HG02798 (cell line): ENCODE results near the gene APC2.
"Not testable (repeated sequence)": the region's sequence is repeated elsewhere in the genome, so short reads cannot be mapped to it uniquely, and the experiment has no call there.

ENCODE experiments used
- ATAC-seq: cut with Tn5 transposase; IDR thresholded peaks from one replicate; pipeline ENCODE4 v1.9.1; 2021; ENCODE audit warnings: mild to moderate bottlenecking; ENCODE audit not compliant: unreplicated experiment, poor library complexity

APC2 gene

DNA sequence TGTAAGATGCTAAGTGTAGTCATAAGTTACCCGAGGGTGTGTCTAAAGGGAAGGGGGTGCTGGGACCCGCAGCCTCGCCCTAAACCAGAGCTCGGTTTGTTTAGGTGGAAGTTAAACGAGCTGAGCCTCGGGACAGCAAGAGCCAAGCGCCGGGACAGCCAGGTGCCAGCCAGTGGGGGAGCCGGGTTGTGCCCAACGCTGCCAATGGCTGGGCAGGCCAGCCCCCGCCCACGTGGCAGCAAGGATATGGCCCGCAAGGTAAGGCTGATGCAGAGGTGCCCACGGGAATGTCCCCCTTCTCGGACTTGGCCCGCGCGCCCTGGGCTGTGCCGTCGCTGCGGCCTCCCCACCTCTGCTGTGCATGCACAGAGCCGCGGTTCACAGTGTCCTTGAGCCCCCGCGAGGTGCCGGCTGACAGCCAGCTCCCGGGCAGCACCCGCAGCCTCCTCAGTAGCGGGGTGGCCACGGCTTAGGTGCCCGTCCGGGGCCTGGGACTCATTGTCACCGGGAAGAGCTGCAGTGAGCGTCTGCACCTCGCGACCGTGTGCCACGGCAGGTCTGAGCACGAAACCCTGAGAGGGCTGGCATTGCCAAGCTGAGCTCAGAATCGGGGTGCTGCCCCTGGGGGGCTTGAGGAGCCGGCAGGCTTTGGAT is 21.1 kb upstream of the APC2 start:
- no peak for ATAC-seq

DNA sequence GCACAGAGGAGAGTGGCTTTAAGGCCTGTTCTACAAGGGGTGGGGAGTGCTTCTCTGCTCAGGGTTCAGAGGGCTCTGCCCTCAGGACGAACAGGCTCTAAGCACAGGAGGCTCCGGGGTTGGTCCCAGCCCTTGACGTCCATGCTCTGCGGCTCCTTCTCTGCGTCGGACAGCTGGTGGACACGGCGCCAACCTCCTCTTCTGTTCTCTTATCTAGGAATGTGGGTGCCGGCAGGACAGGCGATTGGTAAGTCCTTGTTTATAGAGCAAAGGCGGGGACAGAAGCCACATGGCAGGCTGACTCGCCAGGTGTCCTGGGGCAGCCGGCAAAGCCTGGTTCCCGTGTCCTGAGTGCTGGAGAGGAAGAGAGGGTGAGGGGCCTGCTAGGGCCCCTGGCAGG is 20.2 kb upstream of the APC2 start:
- ATAC-seq: no peak

DNA sequence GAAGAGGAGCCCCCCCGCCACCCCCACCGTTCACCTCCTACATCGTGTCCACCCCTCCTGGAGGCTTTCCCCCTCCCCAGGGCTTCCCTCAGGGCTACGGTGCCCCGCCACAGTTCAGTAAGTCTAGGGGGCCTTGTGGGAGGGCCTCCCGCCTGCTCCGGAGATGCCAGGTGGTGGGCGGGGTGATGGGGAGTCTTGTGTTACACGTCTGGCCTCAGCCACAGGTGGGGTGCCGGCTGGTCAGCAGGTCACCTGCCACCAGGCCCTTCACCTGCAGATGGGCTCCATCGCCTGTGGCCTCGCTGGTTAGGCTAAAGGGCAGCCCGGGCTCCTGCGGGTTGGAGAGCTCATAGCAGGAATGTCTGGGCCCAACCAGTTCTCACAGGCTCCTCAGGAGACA is 19.7 kb upstream of the APC2 start:
- no peak for ATAC-seq

DNA sequence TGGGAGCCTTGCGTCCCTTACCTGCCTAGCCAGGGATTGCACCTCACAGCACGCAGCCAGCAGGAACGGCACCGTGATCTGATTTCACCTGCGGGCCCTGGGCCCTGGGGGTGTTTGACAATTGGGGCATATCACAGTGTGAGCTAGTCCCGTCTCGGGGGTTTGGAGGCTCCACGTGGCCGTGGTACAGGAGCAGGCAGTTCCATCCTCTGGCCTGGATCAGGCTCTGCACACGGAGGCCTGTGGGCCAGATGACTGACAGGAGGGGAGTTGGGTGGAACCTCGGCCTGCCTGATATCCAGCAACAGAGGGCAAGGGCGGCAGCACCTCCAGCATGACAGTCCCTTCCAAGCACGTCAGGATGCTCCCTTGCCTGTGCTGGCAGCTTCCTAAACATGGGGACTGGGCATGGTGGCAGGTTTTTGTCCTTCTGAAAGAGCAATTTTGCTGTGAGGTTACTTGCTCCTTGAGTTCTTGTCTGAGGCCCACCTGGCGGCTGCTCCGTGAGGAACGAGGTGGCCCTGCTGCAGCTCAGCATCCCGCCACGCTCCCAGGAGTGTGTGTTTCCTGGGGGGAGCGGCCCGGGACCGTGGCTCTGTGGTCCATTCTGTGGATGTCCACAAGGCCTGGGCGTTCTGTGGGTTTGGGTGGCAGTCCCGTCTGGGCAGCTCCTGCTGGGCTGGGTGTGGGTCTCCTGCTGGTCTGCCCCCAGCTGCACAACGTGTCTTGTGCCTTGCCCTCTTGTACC is 18.0 kb upstream of the APC2 start:
- ATAC-seq: no peak

DNA sequence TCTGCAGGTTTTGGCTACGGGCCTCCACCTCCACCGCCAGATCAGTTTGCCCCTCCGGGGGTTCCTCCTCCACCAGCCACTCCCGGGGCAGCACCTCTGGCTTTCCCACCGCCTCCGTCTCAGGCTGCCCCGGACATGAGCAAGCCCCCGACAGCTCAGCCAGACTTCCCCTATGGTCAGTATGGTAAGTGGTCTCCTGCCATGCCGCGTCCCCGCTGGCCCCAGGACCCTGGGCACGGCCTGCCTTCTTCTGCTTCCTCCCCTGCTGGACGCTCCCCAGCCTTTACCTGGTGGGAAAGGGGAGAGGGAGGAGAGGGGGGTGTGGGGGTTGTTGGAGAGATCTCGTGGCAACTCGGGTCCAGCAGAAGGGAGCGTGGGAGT is 17.4 kb upstream of the APC2 start:
- ATAC-seq: no peak

DNA sequence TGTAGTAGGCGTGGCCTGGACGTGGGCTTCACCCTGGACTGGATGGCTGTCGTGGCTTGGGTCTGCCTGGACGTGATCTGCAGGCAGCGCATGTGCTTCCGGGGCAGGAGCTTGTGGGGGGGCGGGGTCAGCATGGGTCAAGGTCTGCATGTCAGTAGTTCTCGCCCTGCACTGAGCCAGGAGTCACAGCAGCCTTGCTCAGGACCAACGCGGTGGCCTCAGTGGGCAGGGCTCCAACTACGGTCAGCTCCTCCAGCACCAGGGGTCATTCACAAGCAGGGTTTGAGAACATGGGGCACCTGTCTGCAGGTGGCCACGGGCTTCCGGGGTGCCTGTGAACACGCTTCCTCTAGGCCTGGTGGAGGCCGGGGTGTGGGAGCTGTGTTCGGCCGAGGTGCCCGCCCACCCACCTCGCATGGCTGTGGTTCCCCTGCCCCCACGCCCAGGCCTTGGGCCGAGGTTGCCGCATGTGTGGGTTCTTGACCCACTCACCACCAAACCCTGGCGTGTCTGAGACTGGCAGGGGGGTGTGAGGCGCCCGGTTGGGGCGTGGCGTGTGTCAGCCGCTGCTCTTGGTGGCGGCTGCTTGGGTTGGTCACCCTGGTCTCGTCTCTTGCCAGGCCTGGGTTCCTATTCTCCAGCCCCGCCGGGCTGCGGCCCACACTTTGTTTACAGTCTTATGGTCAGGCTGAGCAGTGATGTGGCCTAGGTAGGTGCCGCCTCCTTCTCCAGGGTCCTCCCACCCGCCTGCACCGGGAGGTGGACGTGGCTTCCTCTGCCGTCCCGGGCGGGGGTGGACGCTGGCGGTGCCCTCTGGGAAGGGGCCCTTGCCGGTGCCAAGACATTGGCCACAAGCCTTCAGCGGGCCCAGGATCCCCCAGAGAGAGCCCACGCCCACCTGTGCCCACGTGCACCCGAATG is 16.5 kb upstream of the APC2 start:
- ATAC-seq: no peak

DNA sequence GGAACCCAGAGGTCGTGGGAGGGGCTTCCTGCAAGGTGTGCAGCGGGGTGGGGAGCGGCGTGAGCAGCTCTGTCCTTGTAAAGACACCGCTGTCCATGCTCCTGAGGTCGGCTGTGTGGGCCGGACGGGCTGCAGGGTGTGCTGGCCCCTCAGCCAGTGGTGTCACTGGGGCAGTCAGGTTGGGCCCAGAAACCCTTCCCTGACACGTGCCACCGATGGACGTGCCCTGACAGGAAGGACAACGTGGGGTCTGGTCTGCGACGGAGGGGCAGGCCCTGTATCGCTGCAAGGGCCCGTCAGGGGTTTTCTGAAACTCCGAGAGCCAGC is 15.9 kb upstream of the APC2 start:
- ATAC-seq: no peak

DNA sequence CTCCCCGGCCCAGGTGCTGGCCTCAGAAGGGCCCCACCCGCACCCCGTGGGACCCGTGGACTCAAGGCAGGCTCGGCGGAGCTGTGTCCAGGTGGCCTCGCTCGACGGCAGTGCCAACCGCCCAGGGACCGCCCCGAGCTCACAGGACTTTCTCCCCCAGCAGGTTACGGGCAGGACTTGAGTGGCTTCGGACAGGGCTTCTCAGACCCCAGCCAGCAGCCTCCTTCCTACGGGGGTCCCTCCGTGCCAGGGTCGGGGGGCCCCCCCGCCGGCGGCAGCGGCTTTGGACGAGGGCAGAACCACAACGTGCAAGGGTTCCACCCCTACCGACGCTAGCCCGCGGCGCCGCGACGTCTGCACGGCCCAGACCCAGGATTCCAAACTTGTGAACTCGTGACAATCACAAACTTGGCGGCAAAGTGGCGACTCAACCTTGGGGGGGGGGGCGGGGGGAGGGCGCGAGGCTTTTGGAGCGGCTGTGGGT is 15.3 kb upstream of the APC2 start:
- no peak for ATAC-seq

DNA sequence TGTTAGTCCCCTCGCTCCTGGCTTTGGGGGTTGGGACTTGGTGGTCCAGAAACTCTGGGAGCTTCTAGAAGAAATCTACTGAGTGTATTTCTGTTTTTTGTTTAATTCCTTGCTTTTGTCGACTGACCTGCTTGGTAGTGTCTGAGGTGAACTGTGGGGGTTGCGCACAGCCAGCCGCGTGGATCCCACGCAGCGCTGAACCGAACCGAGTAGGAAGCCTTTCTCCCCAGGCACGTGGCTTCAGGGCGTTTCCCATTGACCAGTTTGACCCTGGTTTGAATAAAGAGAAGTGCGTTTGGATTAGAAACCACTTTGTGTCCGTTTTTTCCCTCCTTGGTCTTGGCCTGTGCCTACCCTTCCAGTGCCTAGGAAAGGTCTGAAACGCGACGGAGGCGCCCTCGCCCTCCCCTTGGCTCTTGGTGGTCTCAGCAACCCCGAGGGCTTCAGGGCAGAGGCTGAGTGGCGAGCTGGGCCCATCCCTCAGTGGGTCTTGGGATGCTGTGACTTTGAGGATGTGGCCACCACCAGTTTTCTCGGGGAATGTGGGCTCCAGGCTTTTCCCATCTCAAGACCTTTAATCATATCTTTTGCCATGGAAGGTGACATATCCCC is 14.4 kb upstream of the APC2 start:
- ATAC-seq: no peak

DNA sequence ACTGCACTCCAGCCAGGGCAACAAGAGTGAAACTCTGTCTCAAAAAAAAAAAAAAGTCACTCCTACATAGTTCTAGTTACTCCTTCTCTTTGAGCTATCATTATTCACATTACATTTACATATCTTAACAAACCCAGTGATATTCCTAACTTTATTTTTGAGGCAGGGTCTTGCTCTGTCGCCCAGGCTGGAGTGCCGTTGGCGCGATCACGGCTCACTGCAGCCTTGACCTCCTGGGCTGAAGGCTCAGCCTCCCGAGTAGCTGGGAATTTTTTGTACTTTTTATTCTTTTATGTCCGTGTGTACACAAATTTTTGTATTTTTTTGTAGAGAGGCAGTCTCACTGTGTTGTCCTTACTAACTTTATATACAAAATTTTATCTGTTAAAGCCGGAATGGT is 12.3 kb upstream of the APC2 start:
- no peak for ATAC-seq

DNA sequence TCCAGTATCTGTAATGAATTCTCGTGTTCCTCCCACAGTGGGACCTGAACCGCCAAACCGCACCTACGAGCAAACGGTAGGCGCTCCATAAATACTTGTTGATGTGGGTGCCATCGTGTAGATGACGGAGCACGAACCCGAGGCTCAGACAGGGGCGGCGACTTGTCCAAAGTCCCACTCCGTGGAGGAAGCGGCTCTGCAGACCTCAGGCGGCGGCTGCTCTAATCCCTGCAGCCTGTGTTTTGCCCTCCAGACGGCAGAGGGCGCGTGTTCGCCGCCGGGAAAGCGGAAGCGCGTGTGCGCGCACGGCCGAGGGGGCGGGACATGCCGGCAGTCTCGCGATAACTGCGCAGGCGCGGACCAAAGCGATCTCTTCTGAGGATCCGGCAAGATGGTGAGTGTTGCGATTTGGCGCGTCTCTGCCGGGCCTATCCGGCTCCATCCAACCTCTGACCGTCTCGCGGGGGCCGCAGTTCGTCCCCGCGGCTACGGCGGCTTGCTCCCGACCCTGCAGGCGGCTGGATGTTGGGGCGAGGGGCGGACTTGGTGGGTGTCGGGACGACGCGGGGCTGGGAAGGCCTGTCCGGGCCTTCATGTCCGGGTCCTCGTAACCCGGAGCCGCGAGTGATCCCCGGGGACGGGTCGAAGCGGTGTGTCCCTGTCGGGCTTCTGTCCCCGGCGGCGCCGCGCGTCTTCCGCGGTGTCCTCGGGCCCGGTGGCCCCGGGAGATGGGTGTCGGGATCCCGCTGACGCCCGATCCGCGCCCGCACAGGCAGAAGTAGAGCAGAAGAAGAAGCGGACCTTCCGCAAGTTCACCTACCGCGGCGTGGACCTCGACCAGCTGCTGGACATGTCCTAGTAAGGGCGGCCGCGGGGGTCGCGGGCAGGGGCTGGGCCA is 11.6 kb upstream of the APC2 start, which contains the start of gene RPS15:
TSS of gene RPS15 (plus strand) at position 362 of the 898 bp plus-strand sequence. CDS start at position 392, 30 bp downstream.
- ATAC-seq: peak; percentile 91

DNA sequence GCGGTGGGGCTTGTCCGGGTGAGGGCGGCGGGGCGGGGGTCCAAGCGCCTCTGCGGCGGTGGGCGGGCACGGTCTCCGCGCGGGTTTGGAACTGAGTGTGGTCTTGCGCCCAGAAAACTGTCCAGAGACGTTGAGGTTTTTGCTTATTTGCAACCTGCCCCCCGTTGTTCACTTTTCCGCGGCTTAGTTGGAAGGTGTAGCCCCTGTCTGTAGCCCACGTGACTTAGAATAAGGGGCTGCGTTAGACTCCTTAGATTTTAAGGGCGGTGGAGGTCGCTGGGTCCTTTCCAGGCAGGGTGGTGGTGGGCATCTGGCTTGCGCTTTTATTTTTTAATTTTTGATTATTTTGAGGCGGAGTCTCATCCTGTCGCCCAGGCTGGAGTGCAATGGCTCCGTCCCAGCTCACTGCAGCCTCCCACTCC is 11.0 kb upstream of the APC2 start:
- no peak for ATAC-seq

DNA sequence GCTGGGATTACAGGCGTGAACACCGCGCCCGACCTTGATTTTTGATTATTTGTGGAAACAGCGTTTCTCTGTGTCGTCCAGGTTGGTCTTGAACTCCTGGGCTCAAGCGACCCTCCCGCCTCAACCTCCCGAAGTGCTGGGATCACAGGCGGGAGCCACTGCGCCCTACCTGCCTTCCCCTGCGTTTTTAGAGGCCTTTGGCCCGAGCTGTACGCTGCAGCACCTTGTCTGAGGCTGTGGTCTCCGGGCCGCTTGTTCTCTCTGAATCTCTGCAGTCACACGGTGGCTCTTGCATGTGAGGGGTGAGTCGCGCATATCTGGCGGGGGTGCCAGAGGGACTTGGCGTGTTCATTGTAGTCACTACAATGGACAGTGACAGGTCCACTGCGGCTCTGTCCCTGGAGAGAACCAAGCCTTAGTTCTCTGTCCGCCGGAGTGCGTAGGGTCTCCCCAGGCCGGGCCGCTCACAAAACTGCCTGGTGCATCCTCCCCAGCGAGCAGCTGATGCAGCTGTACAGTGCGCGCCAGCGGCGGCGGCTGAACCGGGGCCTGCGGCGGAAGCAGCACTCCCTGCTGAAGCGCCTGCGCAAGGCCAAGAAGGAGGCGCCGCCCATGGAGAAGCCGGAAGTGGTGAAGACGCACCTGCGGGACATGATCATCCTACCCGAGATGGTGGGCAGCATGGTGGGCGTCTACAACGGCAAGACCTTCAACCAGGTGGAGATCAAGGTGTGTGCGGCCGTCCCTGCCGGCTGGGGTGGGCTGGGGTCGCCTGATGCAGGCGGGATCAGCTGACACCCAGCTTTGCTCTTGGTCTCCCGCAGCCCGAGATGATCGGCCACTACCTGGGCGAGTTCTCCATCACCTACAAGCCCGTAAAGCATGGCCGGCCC is 10.2 kb upstream of the APC2 start:
- ATAC-seq: not testable (repeated sequence)

DNA sequence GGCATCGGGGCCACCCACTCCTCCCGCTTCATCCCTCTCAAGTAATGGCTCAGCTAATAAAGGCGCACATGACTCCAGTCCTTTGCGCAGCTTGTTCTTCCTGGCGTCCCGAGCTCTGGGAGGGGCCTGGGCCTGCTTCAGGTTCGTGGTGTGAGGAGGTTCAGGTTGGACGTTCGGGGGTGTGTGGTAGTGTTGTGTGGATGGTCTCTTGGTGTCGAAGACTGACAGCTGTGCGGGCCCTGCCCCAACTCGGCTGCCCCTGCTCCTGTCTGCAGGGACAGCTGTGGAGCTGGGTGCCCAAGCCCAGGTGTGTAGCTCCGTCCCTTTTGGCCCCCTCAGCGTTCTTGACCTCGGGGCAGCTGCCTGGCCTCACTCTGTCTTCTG is 9.5 kb upstream of the APC2 start:
- no peak for ATAC-seq

DNA sequence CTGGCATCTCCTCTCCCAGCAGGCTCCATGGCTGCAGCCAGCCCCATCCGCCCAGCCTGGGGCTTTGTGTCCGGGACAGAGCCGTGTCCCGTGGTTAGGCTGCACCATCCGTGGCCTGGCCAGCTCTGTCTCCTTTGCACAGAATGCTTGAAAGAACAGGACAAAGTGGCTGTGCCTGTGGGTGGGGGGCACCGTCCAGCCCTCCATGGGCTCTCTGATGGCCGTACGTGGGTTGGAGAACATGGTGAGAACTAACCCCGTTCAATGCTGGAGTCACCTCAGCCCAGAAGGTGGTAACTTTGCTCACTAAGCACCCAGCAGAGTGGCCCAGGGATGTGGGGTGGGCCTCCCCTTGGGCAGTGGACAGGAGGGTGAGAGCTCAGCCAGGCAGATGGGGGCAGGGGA is 8.9 kb upstream of the APC2 start:
- no peak for ATAC-seq

DNA sequence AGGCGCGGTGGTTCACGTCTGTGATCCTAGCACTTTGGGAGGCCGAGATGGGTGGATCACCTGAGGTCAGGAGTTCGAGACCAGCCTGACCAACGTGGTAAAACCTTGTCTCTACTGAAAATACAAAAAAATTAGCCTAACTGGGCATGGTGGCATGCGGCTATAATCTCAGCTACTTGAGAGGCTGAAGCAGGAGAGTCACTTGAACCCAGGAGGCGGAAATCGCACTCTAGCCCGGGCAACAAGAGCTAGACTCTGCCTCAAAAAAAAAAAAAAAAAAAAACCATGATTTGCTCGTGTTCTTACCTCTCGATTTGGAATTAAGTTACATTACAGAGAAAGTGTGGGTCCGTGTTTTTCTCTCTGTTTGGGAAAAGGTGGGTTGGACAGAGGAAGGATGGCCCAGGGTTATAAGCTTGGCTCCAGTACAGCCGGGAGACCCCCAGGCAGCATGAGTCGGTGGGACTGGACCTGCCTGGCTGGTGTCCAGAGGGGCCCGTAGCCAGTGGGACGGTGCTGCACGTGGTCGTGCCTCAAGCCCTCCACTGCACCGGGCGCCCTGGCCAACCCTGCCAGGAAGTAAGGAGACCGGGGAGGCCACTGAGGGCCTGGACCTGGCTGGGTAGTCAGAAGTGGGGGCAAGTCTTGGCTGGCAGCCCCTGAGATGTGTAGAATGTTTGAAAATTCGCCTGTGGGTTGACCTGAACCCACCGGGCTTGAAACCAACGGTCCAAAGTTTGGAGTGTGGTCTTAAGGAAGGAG is 8.1 kb upstream of the APC2 start:
- no peak for ATAC-seq

DNA sequence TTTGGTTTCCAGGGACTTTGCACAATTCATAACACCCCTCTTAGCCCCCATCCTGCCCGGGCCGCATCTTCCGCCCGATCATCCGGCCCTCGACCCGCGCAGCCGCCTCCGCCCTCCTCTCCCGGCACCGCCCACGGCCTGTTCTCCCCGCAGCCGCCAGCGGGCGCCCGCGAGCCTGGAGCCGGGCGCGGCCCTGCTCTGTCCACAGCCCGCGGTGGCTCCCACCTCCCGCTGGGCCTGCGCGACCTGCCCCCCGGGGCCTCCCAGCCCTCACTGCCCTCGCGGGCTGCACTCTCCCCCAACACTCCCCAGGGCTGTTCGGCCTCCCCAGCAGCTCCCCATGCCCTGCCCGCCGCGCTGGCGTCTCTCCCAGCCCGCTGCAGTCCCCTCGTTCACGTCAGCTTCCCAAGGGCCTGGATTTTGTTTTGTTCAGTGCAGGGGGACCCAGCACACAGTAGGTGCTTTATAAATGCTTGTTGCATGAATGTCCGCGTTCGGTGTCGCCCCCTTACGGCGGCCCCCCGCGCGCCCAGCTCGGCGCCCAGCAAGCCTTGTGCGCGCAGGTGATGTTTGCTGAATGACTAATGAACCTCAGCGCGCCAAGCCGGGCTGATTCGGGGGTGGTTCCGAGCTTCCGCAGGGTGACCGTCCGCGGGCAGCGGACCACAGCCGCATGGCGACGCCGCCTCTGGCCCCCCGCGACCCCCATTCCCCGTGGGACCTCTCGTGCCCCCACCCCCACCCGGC is 4.6 kb upstream of the APC2 start:
- ATAC-seq: peak; percentile 76
